Measurements from ENCODE around the gene IGSF21.

The IGSF21 gene

DNA sequence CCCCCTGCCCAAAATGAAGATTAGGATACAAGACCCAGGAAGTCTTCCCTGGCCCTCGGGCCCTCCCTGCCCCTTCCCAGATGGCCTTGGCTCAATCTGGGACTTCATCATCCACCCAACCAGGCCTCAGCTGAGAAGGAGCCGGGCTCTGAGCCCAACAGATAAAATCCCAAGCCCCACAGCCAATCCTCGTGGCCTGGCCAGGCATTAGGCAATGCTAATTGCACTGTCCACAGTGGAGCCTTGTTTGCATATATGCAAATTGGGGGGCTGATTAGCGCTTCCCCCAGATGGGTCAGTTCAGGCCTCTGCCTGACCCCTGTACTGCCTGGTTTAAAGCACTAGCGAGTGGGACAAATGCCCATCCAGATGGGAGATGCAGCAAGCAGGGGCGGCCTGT, 34.9 kb downstream of the IGSF21 start:
- TF ChIP-seq, protein P1, sequence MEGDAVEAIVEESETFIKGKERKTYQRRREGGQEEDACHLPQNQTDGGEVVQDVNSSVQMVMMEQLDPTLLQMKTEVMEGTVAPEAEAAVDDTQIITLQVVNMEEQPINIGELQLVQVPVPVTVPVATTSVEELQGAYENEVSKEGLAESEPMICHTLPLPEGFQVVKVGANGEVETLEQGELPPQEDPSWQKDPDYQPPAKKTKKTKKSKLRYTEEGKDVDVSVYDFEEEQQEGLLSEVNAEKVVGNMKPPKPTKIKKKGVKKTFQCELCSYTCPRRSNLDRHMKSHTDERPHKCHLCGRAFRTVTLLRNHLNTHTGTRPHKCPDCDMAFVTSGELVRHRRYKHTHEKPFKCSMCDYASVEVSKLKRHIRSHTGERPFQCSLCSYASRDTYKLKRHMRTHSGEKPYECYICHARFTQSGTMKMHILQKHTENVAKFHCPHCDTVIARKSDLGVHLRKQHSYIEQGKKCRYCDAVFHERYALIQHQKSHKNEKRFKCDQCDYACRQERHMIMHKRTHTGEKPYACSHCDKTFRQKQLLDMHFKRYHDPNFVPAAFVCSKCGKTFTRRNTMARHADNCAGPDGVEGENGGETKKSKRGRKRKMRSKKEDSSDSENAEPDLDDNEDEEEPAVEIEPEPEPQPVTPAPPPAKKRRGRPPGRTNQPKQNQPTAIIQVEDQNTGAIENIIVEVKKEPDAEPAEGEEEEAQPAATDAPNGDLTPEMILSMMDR (IDR thresholded peaks at IDR 0.05; ENCODE audit: control insufficient read depth, insufficient read depth, low read depth, low read length, missing control alignments): no peak
- H3K4me3 ChIP-seq (ENCODE audit: control insufficient read depth, low read depth, low read length): no peak overlapping the region
- no peak for DNase-seq (ENCODE audit: low read depth)

DNA sequence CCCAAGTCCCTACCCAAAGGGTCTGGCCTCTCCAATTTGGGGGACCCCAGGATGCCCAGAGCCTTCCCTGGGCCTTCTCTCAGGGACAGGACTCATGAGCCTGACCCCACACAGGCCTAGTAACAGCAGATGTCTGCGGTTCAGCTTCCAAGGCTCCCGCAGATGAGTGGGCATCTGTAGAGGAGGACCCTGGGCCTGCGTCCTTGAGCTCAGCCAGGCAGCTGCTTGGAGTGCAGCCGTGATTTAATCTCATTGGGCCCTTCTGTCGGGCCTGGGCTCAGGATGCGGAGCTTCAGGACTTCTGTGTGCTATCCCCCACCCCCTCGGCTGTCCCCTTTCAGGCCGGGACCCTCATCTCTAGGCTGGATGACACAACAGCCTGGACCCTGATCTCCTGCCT, 35.4 kb downstream of the IGSF21 start:
- TF ChIP-seq, protein P1 (IDR thresholded peaks at IDR 0.05; ENCODE audit: control insufficient read depth, insufficient read depth, low read depth, low read length, missing control alignments): no peak
- no peak for DNase-seq (ENCODE audit: low read depth)
- H3K4me3 ChIP-seq (ENCODE audit: control insufficient read depth, low read depth, low read length): no peak overlapping the region

DNA sequence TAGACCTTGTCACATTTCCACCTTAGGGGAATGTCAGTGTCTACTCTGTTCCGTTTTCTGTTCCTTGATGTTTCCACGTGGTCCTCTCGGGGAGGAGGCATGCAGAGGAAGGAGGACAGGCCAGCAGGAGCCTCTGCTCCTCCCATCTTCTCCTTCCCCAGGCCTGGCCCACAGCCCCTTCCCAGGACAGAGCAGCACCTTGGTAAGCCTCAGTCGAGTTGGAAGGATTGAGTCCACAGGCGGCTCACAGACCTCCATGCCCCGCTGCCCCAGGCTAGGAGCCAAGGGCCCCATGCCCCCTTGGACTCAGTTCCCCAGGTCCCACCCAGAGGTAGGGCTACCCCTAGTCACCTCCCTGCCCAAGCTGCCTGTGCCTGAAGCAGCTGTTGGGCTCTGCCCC, 36.5 kb downstream of the IGSF21 start:
- no peak for DNase-seq (ENCODE audit: low read depth)
- TF ChIP-seq, protein P1 (IDR thresholded peaks at IDR 0.05; ENCODE audit: control insufficient read depth, insufficient read depth, low read depth, low read length, missing control alignments): no peak
- H3K4me3 ChIP-seq (ENCODE audit: control insufficient read depth, low read depth, low read length): no peak overlapping the region

DNA sequence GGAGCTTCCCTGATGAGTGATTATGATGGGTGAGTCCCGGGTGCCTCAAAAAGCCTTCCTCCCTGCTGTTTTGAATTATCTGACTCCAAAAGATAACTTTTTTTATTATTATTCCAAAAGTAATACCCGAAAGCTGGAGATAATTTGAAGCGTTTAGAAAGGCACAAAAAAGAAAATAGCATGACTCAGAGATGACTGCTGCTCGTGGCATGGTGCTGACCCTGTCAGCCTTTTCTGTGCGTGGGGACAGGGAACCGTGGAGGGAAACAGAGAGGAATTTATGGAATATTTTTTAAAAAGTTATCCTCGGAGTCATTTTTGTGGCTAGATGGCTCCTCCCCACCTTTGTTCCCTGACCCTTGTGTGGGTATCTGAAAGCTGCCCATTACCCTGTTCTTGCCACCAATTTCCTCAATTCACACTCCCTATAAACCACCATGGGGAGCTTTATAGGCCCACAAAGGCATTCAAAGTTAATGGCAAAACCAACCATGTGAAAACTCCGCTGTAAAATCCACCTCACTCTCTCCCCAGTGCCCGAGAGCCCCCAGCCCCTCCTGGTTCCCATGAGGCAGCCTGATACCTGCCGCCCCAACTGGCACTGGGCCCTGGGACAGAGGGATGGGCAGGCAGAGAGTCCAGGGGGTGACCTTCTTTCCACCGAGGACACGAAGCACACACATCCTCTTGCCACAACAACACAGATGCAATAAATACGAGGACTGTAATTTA, 37.5 kb downstream of the IGSF21 start:
- TF ChIP-seq, protein P1 (IDR thresholded peaks at IDR 0.05; ENCODE audit: control insufficient read depth, insufficient read depth, low read depth, low read length, missing control alignments): no peak
- peak; percentile 1 for DNase-seq (ENCODE audit: low read depth)
- H3K4me3 ChIP-seq (ENCODE audit: control insufficient read depth, low read depth, low read length): no peak overlapping the region

DNA sequence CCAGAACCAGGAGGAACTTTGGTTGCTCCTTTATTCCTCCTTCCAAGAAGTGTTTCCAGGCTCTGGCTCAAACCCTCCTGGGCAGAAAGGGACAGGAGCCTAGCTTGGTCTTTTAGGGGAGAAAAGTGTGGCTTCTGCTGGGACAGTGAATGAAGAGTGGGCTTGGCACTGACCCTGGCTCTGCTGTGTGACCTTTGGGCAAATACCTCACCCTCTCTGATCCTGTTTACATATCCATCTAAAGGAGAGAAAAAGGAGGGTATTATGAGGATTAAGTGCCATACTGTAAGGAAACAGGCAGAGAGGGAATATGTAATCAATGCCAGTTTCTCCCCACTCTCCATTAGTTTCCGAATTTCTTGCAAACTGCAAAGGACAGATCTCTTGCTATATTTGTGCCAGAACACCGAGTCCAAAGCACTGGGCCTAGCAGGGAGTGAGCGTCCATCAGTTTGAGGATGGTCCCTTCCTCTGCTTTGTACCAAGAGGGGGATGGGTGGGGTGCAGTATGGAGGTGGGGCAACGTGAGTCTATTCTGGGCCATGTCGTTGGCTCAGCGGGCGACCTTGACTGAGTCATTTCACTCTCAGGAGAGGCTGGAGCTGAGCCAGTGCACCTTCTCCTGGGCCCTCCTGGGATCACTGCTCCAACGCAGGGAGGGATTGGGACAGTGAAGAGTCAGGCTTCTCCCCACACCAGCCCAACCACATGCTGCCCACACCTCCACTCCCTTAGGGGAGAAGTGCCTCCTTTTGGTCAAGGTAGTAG, 38.4 kb downstream of the IGSF21 start:
- TF ChIP-seq, protein P1 (IDR thresholded peaks at IDR 0.05; ENCODE audit: control insufficient read depth, insufficient read depth, low read depth, low read length, missing control alignments): no peak
- no peak for DNase-seq (ENCODE audit: low read depth)
- H3K4me3 ChIP-seq (ENCODE audit: control insufficient read depth, low read depth, low read length): no peak overlapping the region

DNA sequence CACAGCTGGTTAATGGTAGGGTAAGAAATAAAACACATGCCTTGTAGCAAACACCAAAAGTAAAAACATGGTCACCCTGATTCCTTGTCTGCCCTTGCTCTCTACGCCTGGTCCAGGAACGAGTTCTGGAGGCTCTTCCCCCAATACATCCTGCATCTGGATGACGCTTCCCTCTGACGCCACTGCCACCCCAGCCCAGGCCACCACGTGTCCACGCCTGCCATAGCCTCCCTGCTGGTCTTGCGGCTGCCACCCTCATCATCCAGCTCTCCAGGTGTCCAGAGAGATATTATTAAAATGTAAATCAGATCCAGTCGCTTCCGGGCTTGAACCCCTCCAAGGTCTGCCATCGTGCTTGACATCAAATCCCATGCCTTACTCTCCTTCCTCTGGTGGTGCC, 39.3 kb downstream of the IGSF21 start:
- no peak for DNase-seq (ENCODE audit: low read depth)
- no peak overlapping the region for H3K4me3 ChIP-seq (ENCODE audit: control insufficient read depth, low read depth, low read length)
- TF ChIP-seq, protein P1 (IDR thresholded peaks at IDR 0.05; ENCODE audit: control insufficient read depth, insufficient read depth, low read depth, low read length, missing control alignments): no peak

Measured in AG09309 (cell line).